C1 segment of cervical spinal cord (tissue), 14 donors: ENCODE results near the gene LRMDA.

Source experiments
- DNase-seq, 14 donors: peaks; one replicate each; lab custom pipeline; 2025; lab: John Stamatoyannopoulos, UW

LRMDA gene

GRCh38 chr10:76021398-76021797 lies 590.0 kb downstream of the LRMDA start:
- DNase-seq: no peak

DNA sequence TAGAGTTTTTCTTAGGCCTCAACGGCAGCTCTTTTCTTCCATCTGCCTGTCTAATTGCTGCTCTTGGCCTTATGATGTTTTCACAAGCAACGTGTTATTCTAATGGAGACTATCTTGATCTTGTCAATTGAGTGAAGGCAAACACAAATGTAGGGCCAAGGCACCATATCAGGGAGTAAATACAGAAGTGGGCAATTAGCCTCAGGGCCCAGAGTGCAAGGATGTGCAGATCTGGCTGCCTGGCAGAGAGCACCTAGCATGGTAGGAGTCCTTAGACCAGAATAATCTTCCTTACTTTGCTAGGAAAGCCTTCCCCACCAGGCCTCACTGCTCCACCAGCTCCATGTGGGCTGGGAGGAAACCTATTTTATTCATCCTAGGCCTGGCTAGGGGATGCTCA lies 590.9 kb downstream of the LRMDA start:
- no peak for DNase-seq

DNA sequence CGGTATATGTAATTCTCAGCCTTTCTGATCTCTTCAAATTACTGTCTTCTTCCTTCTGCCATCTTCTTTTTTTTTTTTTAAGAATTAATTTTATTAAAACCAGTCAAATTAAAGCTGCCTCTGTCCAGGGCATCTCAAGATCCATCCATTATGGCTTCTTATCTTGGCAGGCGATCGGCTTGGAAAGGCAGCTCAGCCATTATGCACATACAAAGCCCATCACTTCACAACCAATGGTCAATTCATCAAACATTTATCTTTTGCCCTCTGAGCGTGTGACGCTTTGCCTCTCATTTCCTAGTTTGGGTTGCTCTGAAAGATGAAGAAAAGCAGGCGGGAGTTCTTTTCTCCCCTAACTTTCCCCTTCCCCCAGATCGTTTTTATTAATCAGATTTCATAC lies 591.6 kb downstream of the LRMDA start:
- no peak for DNase-seq

- DNase-seq: no peak
Observed at GRCh38 chr10:76024460-76025123, 593.2 kb downstream of the LRMDA start.

DNA sequence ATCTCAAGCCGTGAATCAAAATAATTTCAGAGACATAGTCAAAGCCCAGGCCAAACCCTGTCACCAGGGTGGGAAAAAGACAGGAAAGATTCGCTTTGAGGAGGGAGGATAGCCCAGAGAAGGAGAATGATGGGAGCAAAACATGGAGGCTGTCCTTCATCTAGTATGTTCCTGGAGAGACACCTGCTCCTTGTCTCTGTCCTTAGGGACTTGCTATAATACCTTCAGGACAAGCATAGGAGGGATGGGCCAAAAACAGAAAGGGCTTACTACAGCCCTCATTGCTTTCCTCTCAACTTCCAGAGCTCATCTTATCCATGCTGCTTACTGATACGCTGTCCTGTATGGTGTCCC lies 593.7 kb downstream of the LRMDA start:
- DNase-seq: no peak

DNA sequence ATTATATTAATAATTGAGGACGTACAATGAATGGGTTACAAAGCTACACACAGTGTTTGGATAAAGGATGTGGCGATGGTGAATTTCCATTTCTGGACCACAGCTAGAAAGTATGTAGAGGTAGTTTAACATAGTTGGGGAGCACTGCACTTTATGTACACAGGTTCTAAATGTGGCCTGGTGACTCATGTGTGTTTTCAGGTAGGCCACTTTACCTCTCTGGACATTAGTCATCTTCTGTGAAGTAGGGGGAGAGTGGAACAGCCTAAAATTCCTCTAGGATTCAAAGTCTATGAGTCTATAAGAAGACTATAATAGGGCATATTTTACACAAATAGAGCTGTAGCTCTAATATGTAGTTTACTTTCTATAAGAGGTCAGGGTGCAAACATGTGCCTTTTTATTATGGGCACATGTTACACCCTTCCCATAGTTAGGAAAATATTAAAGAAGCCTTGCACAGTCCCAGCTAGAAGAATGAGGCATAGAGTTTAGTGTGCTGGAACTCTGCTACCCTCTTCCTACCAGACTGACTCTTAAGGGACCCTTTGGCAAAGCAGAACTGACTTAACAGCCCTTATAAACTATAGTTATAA lies 594.9 kb downstream of the LRMDA start:
- no peak for DNase-seq

GRCh38 chr10:76026905-76027304 lies 595.5 kb downstream of the LRMDA start:
- DNase-seq: no peak

GRCh38 chr10:76029782-76030181 lies 598.4 kb downstream of the LRMDA start:
- no peak for DNase-seq

GRCh38 chr10:76031099-76031498 lies 599.7 kb downstream of the LRMDA start:
- DNase-seq: no peak

DNA sequence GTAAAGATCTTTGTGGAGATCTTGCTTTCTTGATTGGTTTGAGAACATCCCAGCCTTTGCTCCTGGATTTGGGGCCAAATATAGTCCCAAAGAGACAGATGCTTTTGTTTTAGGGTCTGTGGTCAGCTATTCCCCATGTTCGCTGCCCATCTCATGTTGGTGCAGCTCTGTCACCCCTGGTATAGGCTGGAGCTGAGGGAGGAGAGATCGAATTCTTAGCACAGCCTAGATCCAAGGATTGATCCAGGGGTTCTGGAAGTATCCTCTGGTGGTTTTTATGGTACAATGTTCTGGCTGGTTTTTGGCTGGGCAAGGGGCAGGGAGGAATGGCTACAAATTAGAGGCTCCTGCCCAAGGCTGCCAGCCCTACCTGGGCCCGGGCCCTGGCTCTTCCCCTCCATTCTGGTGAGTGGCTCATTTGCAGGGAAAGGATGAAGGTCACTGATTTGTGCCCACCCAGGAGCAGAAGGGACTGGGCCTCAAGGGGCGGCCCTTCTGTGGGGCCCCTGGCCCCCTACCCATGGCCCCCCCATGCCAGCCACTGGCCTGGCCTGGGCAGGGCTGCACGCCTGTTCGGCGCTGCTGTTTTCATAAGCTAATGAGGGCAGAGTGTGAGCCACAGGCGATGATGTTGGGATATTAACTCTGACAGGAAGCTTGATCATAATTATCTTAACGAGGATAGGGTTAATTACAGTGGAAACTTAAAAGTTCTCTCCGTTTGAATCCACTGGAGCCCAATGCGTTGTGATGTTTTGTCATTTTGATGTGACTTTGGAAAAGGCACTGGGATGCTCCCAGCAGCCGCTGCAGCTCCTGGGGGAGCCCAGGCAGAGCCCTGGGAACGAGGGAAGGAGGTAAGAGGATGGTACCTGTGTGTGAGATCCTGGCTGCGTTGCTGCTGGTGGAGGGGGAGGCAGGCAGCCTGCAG lies 600.6 kb downstream of the LRMDA start:
- no peak for DNase-seq

DNA sequence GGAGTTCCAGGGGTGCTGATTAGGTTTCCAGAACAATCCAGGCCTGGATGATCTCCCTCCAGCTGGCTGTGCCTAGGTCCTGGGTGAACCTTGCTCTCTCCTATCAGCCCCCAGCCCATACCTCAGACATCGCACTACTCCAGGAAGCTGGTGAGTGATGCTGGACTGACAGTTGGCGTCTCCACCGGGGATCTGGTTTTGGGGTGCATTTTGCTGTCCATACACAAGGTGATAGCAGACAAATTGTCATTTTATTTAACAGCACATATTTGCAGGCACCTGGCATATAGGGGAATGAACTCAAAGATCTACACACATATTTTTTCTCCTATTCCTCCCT lies 601.2 kb downstream of the LRMDA start:
- DNase-seq: no peak

DNA sequence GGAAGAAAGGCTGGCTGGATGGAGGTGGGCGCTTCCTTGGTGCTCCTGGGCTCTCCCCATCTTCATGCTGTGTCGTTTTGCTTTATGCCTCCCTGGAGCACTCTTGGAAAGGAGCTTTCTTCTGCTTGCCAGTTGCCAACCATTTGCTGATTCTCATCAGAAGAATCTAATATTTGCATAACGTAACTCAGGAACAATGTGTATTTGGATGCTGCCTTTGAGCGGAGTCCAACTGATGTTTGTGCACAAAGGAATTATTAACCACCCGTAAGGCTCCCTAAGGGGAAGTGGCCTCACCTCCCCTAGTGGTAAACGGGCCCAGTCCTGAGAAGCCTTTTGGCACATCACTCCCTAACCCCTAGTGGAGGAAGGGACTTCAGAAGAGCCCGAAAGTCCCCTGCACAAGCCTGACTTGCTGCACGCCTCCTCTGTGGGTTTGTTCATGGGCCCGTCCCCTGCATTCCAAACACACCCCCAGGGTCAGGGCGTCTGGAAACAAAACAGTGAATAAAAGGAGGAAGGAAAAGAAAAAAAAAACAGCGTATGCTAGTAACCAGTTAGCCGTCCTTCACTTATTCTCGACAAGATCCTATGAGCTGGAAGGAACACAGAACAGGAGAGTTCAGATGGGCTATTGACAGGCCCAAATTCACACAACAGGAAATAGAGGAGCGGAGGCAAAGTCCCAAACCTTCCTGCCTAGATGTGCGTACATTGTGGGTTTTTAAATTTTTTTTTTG lies 602.2 kb downstream of the LRMDA start:
- DNase-seq: peak in 3 of 14 donors; percentile 7 to 13 (median 10)

DNA sequence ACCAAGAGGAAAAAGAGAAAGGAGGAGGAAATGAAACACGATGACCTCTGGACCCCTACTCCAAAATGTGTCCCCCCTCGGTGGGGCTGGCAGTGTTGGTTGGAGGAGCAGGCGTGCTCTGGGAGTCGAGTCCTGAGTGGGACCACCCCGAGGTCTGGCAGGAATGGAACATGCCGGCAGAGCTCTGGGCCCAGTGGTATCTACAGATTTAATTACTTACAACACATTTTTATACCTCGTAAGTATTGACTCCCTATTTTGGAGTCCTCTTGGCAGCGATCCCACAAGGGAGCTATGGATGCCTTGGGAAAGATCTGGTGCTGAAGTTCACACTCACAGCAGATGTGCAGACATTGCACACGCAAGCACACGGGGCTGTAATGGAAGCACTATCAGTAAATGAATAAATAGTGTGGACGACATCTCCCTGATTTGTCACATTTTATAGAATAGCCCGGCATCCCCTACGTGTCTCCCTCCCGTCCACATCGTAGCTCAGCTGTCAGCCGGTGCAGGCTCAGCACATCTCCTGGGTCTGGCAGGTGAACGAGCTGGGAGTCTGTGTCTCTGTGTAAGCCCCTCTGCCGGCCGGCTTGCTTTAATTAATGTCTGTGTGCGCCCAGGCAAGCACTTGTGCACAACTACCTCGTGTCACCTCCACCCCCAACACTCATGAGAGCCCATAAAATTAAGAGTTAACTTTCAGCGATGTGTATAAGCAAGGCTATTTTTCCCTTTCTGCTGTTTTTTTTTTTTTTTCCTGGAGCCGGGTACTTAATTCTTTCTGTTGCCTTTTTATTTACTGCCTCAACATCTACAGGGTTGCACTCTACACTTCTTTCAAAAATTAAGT lies 603.2 kb downstream of the LRMDA start:
- DNase-seq: peak in 1 of 14 donors; percentile 2

- peak in 3 of 14 donors; percentile 11 to 27 (median 14) for DNase-seq
Observed at GRCh38 chr10:76035206-76036110, 604.0 kb downstream of the LRMDA start.

GRCh38 chr10:76036111-76036940 lies 604.9 kb downstream of the LRMDA start:
- peak in 12 of 14 donors; percentile 10 to 77 (median 55) for DNase-seq

DNA sequence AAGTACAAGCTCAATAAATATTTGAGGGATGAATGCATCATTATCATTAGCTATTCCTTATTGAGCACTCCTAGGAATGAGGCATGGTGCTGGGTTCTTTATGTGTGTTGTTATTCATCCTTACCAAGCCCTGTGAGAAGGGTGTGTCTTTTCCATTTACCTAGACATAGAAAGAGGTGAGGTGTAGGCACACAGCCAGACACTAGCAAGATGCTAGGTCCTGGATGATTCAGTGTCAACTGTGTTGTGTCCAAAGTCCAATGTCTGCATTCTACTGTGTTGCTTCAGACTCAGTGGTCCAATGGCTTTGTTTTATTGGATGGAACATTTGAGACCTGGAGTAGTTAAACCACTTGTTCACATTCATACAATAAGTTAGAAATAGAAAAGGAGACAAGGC lies 605.5 kb downstream of the LRMDA start:
- DNase-seq: no peak

DNA sequence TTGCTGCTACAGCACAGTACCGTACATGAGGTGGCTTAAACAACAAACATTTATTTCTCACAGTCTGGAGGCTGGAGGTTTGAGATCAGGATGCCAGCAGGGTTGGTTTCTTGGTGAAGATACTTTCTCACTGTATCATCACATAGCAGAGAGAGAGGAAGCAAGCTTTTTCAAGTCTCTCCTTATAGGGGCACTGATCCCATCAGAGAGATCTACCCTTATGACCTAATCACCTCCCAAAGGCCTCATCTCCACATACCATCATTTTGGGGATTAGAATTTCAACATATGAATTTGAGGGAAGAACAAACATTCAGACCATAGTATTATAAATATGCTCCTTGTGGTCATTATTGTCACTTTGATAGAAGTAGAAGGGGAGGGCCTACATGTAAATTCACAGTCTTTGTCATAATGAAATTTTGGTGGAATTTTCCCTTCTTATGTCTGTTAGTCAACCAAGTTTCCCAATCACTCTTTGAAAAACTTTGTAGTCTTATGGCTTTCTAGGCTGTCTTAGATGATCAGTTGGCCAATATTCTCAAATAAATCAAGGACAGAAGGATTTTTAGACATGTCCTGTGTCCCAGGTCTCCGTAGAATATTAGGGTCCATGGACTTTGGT lies 606.2 kb downstream of the LRMDA start:
- DNase-seq: no peak

DNA sequence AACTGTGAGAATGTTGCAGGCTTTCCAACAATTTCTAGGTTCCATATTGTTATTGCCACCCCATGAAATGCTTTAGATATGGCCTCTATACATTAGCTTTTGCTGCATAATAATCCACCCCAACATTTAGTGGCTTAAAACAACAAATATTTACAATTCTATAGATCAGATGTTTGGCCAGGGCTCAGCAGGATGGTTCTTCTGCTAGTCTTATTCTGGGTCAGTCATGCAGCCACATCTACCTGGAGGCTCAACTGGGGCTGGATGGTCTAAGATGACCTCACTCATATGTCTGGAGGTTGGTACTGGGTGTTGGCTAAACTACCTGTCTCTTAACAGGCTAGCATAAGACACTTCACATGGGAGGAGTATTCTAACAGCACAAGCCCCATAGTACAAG lies 607.3 kb downstream of the LRMDA start:
- no peak for DNase-seq
